Transverse colon (tissue), 4 donors: ENCODE results near the gene HIP1.
"Not testable (repeated sequence)": the region's sequence is repeated elsewhere in the genome, so short reads cannot be mapped to it uniquely, and the experiment has no call there.

ENCODE experiments used
- CTCF ChIP-seq, 5 experiments: fragments of 200-600 bp in 3 of 5; fragments of 450-650 bp in 2 of 5; sonication (generic) in 3 of 5; IDR thresholded peaks; 1 replicate in 2 of 5; 2 replicates in 3 of 5; pipeline ENCODE4 v1.5.1; 2016 to 2017; ENCODE audit warnings: antibody characterized with exemption in 5 of 5, inconsistent platforms in 3 of 5, mild to moderate bottlenecking in 2 of 5, moderate library complexity in 1 of 5
- EP300 ChIP-seq: sonication (generic); formaldehyde crosslinking; IDR thresholded peaks from one replicate; pipeline ENCODE4 v1.6.1; 2017; ENCODE audit warnings: antibody characterized with exemption, low read depth
- POLR2A ChIP-seq: fragments of 450-650 bp; IDR thresholded peaks from one replicate; pipeline ENCODE4 v1.6.1; 2016; ENCODE audit warnings: antibody characterized with exemption, mild to moderate bottlenecking, moderate library complexity
- POLR2AphosphoS5 ChIP-seq, 3 donors: sonication (generic); formaldehyde crosslinking; IDR thresholded peaks; one replicate each; pipeline ENCODE4 v1.6.1; 2016; ENCODE audit warnings: antibody characterized with exemption in 3 of 3

- TF ChIP-seq CTCF (IDR thresholded peaks at IDR 0.05); POLR2AphosphoS5 (IDR thresholded peaks at IDR 0.05); POLR2A; EP300: not testable (repeated sequence)
Observed at GRCh38 chr7:75593500-75594184, 145.1 kb downstream of the HIP1 start.
